GM12878 (cell line): Measurements from ENCODE around the gene KCTD2. TPM values are rescaled to one million over a fixed set of nuclear protein-coding genes. Genes with fewer than 3 reads are reported as not detected.

ENCODE experiments used
- ATAC-seq: fragments of 200-7000 bp; cut with Tn5 transposase; 3 replicates; pipeline ENCODE4 v1.9.1; 2020; ENCODE audit warnings: mild to moderate bottlenecking, moderate library complexity
- BruUV-seq: library from RNA; stranded (reverse); fragments of 400-500 nt; replicated peaks from 2 replicates; lab custom pipeline; 2021; lab: Mats Ljungman, UMichigan
- CTCF ChIA-PET: fragments of 300-600 bp; sonication (Branson Sonifier 250); formaldehyde crosslinking; extraction: SDS; loops from one replicate; lab custom pipeline; 2021; ENCODE audit warnings: inconsistent platforms; lab: Yijun Ruan, JAX
- POLR2A ChIA-PET: fragments of 350-600 bp; formaldehyde crosslinking; extraction: SDS; loops from one replicate; lab custom pipeline; 2021; ENCODE audit warnings: inconsistent platforms; lab: Charles Lee
- RAD21 ChIA-PET: fragments of 300-600 bp; sonication (Branson Sonifier 250); formaldehyde crosslinking; loops from one replicate; lab custom pipeline; 2023; ENCODE audit warnings: antibody characterized with exemption; ENCODE audit not compliant: unreplicated experiment; lab: Charles Lee
- SMC1A ChIA-PET: fragments of 300-600 bp; sonication (Branson Sonifier 250); formaldehyde crosslinking; loops from one replicate; lab custom pipeline; 2023; ENCODE audit not compliant: unreplicated experiment, uncharacterized antibody; lab: Charles Lee
- DNase-seq: peaks from one replicate; pipeline ENCODE4 v3.0.0-alpha.2; 2011; ENCODE audit warnings: low read depth, low spot score
- FAIRE-seq: peaks from 3 replicates; lab custom pipeline; 2011; peaks lifted over from hg19 to GRCh38; lab: Jason Lieb, UNC
- H2AFZ ChIP-seq: 2 replicates; pipeline ENCODE4 v1.6.0; 2011; ENCODE audit warnings: low read depth, low read length, control low read depth; ENCODE audit not compliant: control insufficient read depth
- H3K27ac ChIP-seq: 2 replicates; pipeline ENCODE4 v1.5.1; 2011; ENCODE audit warnings: control low read depth; ENCODE audit not compliant: control insufficient read depth, insufficient read depth
- H3K27me3 ChIP-seq, 2 experiments: replicated peaks in 1 of 2; 2 replicates each; pipeline versions ENCODE4 v1.6.0 to v1.6.1; 2011; ENCODE audit warnings: low read length in 1 of 2; ENCODE audit not compliant: control insufficient read depth in 2 of 2, insufficient read depth in 2 of 2
- H3K36me3 ChIP-seq, 2 experiments: 2 replicates each; pipeline ENCODE4 v1.5.1; 2011; ENCODE audit warnings: low read length in 1 of 2; ENCODE audit not compliant: control insufficient read depth in 2 of 2, insufficient read depth in 2 of 2
- H3K4me1 ChIP-seq: 2 replicates; pipeline ENCODE4 v1.6.1; 2011; ENCODE audit warnings: mild to moderate bottlenecking, low read length, moderate library complexity, mixed read lengths; ENCODE audit not compliant: control insufficient read depth, insufficient read depth
- H3K4me2 ChIP-seq: 2 replicates; pipeline ENCODE4 v1.6.0; 2011; ENCODE audit warnings: control low read depth; ENCODE audit not compliant: control insufficient read depth, insufficient read depth
- H3K4me3 ChIP-seq: fragments of 200-600 bp; sonication (generic); 2 replicates; pipeline ENCODE4 v1.5.1; 2016
- H3K79me2 ChIP-seq: 2 replicates; pipeline ENCODE4 v1.6.0; 2011; ENCODE audit warnings: low read length; ENCODE audit not compliant: control insufficient read depth, insufficient read depth
- H3K9ac ChIP-seq: 2 replicates; pipeline ENCODE4 v1.8.0; 2011; ENCODE audit warnings: low read length, control low read depth, mixed read lengths; ENCODE audit not compliant: control insufficient read depth, insufficient read depth
- H3K9me3 ChIP-seq: replicated peaks from 3 replicates; pipeline ENCODE4 v1.5.1; 2011; ENCODE audit warnings: mild to moderate bottlenecking, low read length; ENCODE audit not compliant: control insufficient read depth, insufficient read depth
- H4K20me1 ChIP-seq: 2 replicates; pipeline ENCODE4 v1.6.0; 2011; ENCODE audit not compliant: control insufficient read depth, insufficient read depth
- FOXM1 ChIP-seq: IDR thresholded peaks from 2 replicates; pipeline ENCODE4 v1.6.1; 2012; ENCODE audit warnings: low read depth, mild to moderate bottlenecking, inconsistent platforms, low read length, moderate library complexity
- MYB ChIP-seq: fragments of 150-350 bp; IDR thresholded peaks from 2 replicates; pipeline ENCODE4 v1.6.1; 2014; ENCODE audit warnings: mild to moderate bottlenecking, low read depth, low read length, borderline replicate concordance
- NR2C1 ChIP-seq: fragments of 450-650 bp; IDR thresholded peaks from 2 replicates; pipeline ENCODE4 v1.6.1; 2017; ENCODE audit warnings: antibody characterized with exemption, mild to moderate bottlenecking, moderate library complexity
- RUNX3 ChIP-seq: IDR thresholded peaks from 2 replicates; pipeline ENCODE4 v1.6.1; 2012; ENCODE audit warnings: low read length, inconsistent platforms
- SMC3 ChIP-seq: IDR thresholded peaks from 2 replicates; pipeline ENCODE4 v1.6.1; 2011; ENCODE audit warnings: low read length, improper control_type of control experiment, borderline replicate concordance
- TAF1 ChIP-seq: IDR thresholded peaks from 2 replicates; pipeline ENCODE4 v1.6.1; 2011; ENCODE audit warnings: mild to moderate bottlenecking, low read depth, low read length, borderline replicate concordance
- TCF7 ChIP-seq: IDR thresholded peaks from 2 replicates; pipeline ENCODE4 v1.6.1; 2014; ENCODE audit warnings: antibody characterized with exemption, borderline replicate concordance
- WGBS: methylation state at CpG from one replicate; pipeline ENCODE4 v1.1.6; 2016; ENCODE audit warnings: low lambda C conversion rate; ENCODE audit not compliant: insufficient replicate concordance, insufficient coverage; ENCODE audit errors: missing lambda C conversion rate; 5-methylcytosine and 5-hydroxymethylcytosine counted together
- in situ Hi-C: fragments of 300-500 bp; cut with MboI; formaldehyde crosslinking; loops from 9 replicates; pipeline ENCODE4 v1.14.3; 2018; ENCODE audit warnings: mixed read lengths
- intact Hi-C: fragments of 100-400 bp; cut with micrococcal nuclease; formaldehyde crosslinking; loops from one replicate; pipeline ENCODE4 v1.14.2; 2022; ENCODE audit not compliant: unreplicated experiment
- polyA plus RNA-seq, 11 experiments: library from polyadenylated mRNA; depleted of rRNA in 4 of 11; unstranded in 6 of 11; stranded (reverse) in 5 of 11; fragments of >200 nt; fragmentation: Nextera tagmentation in 4 of 11; fragmentation: Illumina TruSeq in 1 of 11; extraction: Ambion mirVana in 4 of 11; extraction: Trizol in 1 of 11; gene quantifications; 1 replicate in 1 of 11; 2 replicates in 10 of 11; pipeline versions ENCODE4 v1.2.1 to v1.2.3, GENCODE V29; 2011 to 2016; ENCODE audit warnings: inconsistent platforms in 2 of 11, missing spikeins in 2 of 11, low read depth in 1 of 11
- total RNA-seq, 4 experiments: library from RNA; depleted of rRNA in 3 of 4; stranded (reverse); fragments of >200 nt in 3 of 4; fragmentation: Illumina TruSeq in 1 of 4; extraction: Trizol in 1 of 4; gene quantifications; 2 replicates each; pipeline versions ENCODE4 v1.2.1 to v1.2.3, GENCODE V29; 2013 to 2021
- TF ChIP-seq, protein P1 (sequence below): fragments of 450-650 bp; IDR thresholded peaks from 2 replicates; pipeline ENCODE4 v1.6.1; 2017; ENCODE audit warnings: mild to moderate bottlenecking
- TF ChIP-seq, protein P2 (sequence below): fragments of 450-650 bp; IDR thresholded peaks from 2 replicates; pipeline ENCODE4 v1.6.1; 2016; ENCODE audit warnings: mild to moderate bottlenecking

Gene KCTD2
- total and polyA plus RNA-seq, 10 of the 15 experiments (the other 5 are each of a cell fraction or from before 2014, with no cell fraction given), result 1.5 to 27.5 (median 13.7) TPM

DNA sequence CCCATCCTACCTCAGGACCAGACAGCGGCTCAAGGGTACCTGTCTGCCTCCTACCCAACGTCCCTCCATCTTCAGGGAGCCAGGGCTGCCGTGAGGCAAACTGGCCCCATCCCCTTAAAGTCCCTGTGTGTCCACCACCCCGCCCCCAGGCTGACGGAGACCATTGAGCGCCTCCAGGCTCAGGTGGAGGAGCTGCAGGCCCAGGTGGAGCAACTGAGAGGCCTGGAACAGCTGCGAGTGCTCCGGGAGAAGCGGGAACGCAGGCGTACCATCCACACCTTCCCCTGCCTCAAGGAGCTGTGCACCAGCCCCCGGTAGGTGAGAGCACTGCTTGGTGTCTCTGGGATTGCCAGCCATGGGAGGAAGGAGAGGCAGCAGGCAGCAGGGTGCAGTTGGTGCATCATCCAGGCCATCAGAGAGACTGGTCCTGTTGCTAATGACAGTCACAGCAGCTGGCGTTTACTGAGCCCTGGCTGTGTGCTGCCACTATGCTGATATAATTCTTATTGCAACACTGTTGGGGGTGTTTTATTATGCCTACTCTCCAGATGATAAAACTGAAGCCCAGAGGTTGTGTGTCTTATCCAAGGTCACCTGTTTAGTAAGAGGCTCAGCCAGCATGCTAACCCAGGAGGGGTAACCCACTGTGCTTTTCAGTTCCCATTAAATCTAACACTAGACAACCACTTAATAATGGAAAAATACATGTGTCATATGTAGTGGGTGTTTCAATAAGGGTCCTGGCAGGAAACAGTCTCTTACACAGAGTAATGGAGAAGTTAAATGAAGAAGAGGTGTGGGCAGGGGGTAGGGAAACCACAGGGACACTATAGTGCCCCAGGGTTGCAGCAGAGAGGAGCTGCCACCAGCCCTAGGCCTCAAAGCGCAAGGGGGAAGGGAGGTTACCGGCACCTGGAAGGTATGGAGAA, 44.8 kb upstream of the KCTD2 start:
- no peaks in the 10 kb centered on the region for H3K9me3 ChIP-seq
- no peak for ATAC-seq
- no peaks in the 10 kb centered on the region for H3K4me1 ChIP-seq
- no peak overlapping the region for H3K9ac ChIP-seq
- in situ Hi-C loops, result no loop called here
- H3K79me2 ChIP-seq, result no peaks in the 10 kb centered on the region
- H3K4me3 ChIP-seq, result no peak overlapping the region
- no TSS peak for BruUV-seq
- H3K4me2 ChIP-seq, result no peak overlapping the region
- no peak for DNase-seq
- whole genome bisulfite sequencing, result 37% methylated on average over 15 of the region's 15 CpGs
- H3K27ac ChIP-seq, result no peak overlapping the region
- FAIRE-seq, result no peak
- ChIA-PET CTCF (interaction anchor here (1.2 to 3.4 kb wide), 2 partner anchors 10 to 40 kb away, joined by 4 to 11 read pairs; partner anchors contain the start of gene MRPL58), SMC1A (no interaction called here), POLR2A (no interaction called here), RAD21 (no interaction called here)
- intact Hi-C loops, result no loop called here
- H4K20me1 ChIP-seq, result no peaks in the 10 kb centered on the region
- no peaks in the 10 kb centered on the region for H3K27me3 ChIP-seq
- TF ChIP-seq, protein P1, sequence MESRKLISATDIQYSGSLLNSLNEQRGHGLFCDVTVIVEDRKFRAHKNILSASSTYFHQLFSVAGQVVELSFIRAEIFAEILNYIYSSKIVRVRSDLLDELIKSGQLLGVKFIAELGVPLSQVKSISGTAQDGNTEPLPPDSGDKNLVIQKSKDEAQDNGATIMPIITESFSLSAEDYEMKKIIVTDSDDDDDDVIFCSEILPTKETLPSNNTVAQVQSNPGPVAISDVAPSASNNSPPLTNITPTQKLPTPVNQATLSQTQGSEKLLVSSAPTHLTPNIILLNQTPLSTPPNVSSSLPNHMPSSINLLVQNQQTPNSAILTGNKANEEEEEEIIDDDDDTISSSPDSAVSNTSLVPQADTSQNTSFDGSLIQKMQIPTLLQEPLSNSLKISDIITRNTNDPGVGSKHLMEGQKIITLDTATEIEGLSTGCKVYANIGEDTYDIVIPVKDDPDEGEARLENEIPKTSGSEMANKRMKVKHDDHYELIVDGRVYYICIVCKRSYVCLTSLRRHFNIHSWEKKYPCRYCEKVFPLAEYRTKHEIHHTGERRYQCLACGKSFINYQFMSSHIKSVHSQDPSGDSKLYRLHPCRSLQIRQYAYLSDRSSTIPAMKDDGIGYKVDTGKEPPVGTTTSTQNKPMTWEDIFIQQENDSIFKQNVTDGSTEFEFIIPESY, result no peak
- no peak for TF ChIP-seq TAF1
- no peak for TF ChIP-seq TCF7
- TF ChIP-seq FOXM1, result no peak
- no peak for TF ChIP-seq SMC3
- TF ChIP-seq RUNX3, result no peak
- TF ChIP-seq MYB, result no peak
- TF ChIP-seq, protein P2, sequence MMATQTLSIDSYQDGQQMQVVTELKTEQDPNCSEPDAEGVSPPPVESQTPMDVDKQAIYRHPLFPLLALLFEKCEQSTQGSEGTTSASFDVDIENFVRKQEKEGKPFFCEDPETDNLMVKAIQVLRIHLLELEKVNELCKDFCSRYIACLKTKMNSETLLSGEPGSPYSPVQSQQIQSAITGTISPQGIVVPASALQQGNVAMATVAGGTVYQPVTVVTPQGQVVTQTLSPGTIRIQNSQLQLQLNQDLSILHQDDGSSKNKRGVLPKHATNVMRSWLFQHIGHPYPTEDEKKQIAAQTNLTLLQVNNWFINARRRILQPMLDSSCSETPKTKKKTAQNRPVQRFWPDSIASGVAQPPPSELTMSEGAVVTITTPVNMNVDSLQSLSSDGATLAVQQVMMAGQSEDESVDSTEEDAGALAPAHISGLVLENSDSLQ, result no peak
- TF ChIP-seq NR2C1, result no peak
- no peak overlapping the region for H2AFZ ChIP-seq
- H3K36me3 ChIP-seq, result no peaks in the 10 kb centered on the region
